A673 (cell line): ENCODE data around the gene SYNPO2L. TPM values are rescaled to one million over a fixed set of nuclear protein-coding genes. Genes with fewer than 3 reads are reported as not detected.

ENCODE experiments used
- BruUV-seq: library from RNA; stranded (reverse); fragments of 400-500 nt; replicated peaks from 2 replicates; lab custom pipeline; 2021; lab: Mats Ljungman, UMichigan
- CTCF ChIA-PET: fragments of 300-600 bp; sonication (Branson Sonifier 250); formaldehyde crosslinking; loops from one replicate; lab custom pipeline; 2022; ENCODE audit warnings: antibody characterized with exemption; lab: Charles Lee
- POLR2A ChIA-PET: fragments of 300-600 bp; sonication (Branson Sonifier 250); formaldehyde crosslinking; loops from one replicate; lab custom pipeline; 2022; ENCODE audit warnings: antibody characterized with exemption; ENCODE audit not compliant: low non-redundant PET; lab: Charles Lee
- DNase-seq: peaks from one replicate; pipeline ENCODE4 v3.0.0-alpha.2; 2015; ENCODE audit warnings: low spot score
- H3K27ac ChIP-seq: fragments of 200-600 bp; sonication (generic); 2 replicates; pipeline ENCODE4 v1.5.1; 2016; ENCODE audit warnings: mixed run types, low read depth, mild to moderate bottlenecking, mixed read lengths, antibody characterized with exemption, low read length; ENCODE audit not compliant: poor library complexity, severe bottlenecking
- H3K27me3 ChIP-seq: fragments of 200-600 bp; sonication (generic); replicated peaks from 2 replicates; pipeline ENCODE4 v1.6.1; 2017; ENCODE audit warnings: mixed run types, low read depth, mild to moderate bottlenecking, mixed read lengths, antibody characterized with exemption, low read length; ENCODE audit not compliant: insufficient read depth, poor library complexity
- H3K36me3 ChIP-seq: fragments of 200-600 bp; sonication (generic); 2 replicates; pipeline ENCODE4 v1.6.1; 2016; ENCODE audit warnings: mixed run types, mild to moderate bottlenecking, mixed read lengths, antibody characterized with exemption, low read length; ENCODE audit not compliant: insufficient read depth, poor library complexity, severe bottlenecking
- H3K4me1 ChIP-seq: fragments of 200-600 bp; sonication (generic); 2 replicates; pipeline ENCODE4 v1.6.1; 2017; ENCODE audit warnings: mixed run types, mild to moderate bottlenecking, mixed read lengths, antibody characterized with exemption, low read length; ENCODE audit not compliant: insufficient read depth, poor library complexity, severe bottlenecking
- H3K4me3 ChIP-seq: fragments of 200-600 bp; sonication (generic); 2 replicates; pipeline ENCODE4 v1.5.1; 2016; ENCODE audit warnings: low read depth, mixed run types, mild to moderate bottlenecking, mixed read lengths, low read length; ENCODE audit not compliant: poor library complexity, severe bottlenecking
- H3K9me3 ChIP-seq: fragments of 200-600 bp; sonication (generic); 2 replicates; pipeline ENCODE4 v1.6.1; 2016; ENCODE audit warnings: mixed run types, low read depth, mild to moderate bottlenecking, mixed read lengths, antibody characterized with exemption, low read length; ENCODE audit not compliant: poor library complexity, severe bottlenecking
- CTCF ChIP-seq: fragments of 300-800, 200-600 bp; sonication (generic); conservative IDR thresholded peaks from 2 replicates; pipeline ENCODE4 v1.5.1; 2017; ENCODE audit warnings: low read depth, mild to moderate bottlenecking, antibody characterized with exemption, low read length, moderate library complexity, mixed read lengths
- EZH2 ChIP-seq: fragments of 200-600 bp; sonication (generic); IDR thresholded peaks from 2 replicates; pipeline ENCODE4 v1.6.1; 2017; ENCODE audit warnings: borderline replicate concordance, low read depth, mild to moderate bottlenecking, mixed read lengths, antibody characterized with exemption, low read length; ENCODE audit not compliant: poor library complexity, severe bottlenecking
- intact Hi-C: fragments of 100-400 bp; cut with micrococcal nuclease; formaldehyde crosslinking; loops from one replicate; pipeline ENCODE4 v1.10.0; 2022; ENCODE audit not compliant: unreplicated experiment
- total RNA-seq: library from RNA; stranded (reverse); gene quantifications from 2 replicates; pipeline ENCODE4 v1.2.3, GENCODE V29; 2021

Gene SYNPO2L
- total RNA-seq, 1 experiment from 2014 or later = 0.06 TPM

DNA sequence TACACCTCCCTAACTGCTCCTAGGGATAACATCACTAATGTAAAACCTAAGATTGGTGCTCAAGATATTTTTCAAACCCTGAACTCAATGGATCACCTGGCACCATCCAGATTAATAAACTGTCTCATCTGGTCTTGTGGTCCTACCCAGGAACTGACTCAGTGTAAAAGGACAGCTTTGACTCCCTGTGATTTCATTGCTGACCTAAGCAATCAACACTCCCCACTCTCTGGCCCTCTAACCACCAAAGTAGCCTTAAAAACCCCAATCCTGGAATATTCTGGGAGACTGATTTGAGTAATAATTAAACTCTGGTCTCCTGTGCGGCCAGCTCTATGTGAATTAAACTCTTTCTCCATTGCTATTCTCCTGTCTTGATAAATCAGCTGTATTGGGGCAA lies 58.5 kb downstream of the SYNPO2L start:
- CTCF ChIA-PET = no interaction called here
- Histone ChIP-seq H3K9me3 (no peaks in the 10 kb centered on the region), H3K27ac (no peak overlapping the region), H3K27me3 (no peaks in the 10 kb centered on the region), H3K36me3 (no peaks in the 10 kb centered on the region), H3K4me3 (no peak overlapping the region), H3K4me1 (no peaks in the 10 kb centered on the region)
- intact Hi-C loops = no loop called here
- POLR2A ChIA-PET = no interaction called here
- BruUV-seq = no TSS peak
- TF ChIP-seq CTCF (no peak), EZH2 (no peak)
- DNase-seq = no peak

Other genes starting within 250 kb of the SYNPO2L start
- 151 and 156 TPM in 2 replicates for gene ANXA7, start 242.0 kb downstream of the SYNPO2L start, total RNA-seq
- 4.0 and 4.3 TPM in 2 replicates for gene MSS51, start 222.5 kb downstream of the SYNPO2L start, total RNA-seq
- 57.8 and 60.2 TPM in 2 replicates for gene PPP3CB, start 160.0 kb downstream of the SYNPO2L start, total RNA-seq
- gene USP54, start 64.7 kb downstream of the SYNPO2L start, total RNA-seq = 35.4 and 35.9 TPM in 2 replicates
- 0.19 TPM in 1 of 2 replicates, not detected in the other for gene MYOZ1, start 14.6 kb downstream of the SYNPO2L start, total RNA-seq
- 5.7 and 6.4 TPM in 2 replicates for gene AGAP5, start 42.1 kb upstream of the SYNPO2L start, total RNA-seq
- gene SEC24C, start 88.3 kb upstream of the SYNPO2L start, total RNA-seq = 71.2 and 74.9 TPM in 2 replicates
- gene CHCHD1, start 126.0 kb upstream of the SYNPO2L start, total RNA-seq = 37.5 and 37.7 TPM in 2 replicates
- 71.3 and 81.1 TPM in 2 replicates for gene ZSWIM8, start 129.6 kb upstream of the SYNPO2L start, total RNA-seq
- 23.1 and 28.9 TPM in 2 replicates for gene NDST2, start 155.6 kb upstream of the SYNPO2L start, total RNA-seq
- 32.7 and 40.3 TPM in 2 replicates for gene CAMK2G, start 218.5 kb upstream of the SYNPO2L start, total RNA-seq